ENCODE data around the gene SLC9B1.
"Not testable (repeated sequence)": the region's sequence is repeated elsewhere in the genome, so short reads cannot be mapped to it uniquely, and the experiment has no call there.

Gene SLC9B1

GRCh38 chr4:103011378-103012025 is 8.0 kb downstream of the SLC9B1 start:
- DNase-seq (ENCODE audit: low read depth): no peak

DNA sequence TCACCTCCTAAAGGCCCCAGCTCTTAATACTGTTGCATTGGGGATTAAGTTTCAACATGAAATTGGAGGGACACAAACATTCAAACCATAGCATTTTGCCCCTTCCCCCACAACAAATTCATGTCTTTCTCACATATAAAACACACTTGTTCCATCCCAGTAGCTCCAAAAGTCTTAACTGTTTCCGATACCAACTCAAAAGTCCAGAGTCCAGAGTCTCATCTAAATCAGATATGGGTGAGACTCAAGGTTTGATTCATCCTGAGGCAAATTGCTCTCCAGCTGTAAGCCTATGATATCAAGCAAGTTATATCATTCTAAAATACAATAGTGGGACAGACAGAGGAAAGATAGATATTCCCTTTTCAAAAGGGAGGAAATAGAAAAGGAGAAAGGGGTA is 8.7 kb downstream of the SLC9B1 start:
- DNase-seq (ENCODE audit: low read depth): no peak

DNA sequence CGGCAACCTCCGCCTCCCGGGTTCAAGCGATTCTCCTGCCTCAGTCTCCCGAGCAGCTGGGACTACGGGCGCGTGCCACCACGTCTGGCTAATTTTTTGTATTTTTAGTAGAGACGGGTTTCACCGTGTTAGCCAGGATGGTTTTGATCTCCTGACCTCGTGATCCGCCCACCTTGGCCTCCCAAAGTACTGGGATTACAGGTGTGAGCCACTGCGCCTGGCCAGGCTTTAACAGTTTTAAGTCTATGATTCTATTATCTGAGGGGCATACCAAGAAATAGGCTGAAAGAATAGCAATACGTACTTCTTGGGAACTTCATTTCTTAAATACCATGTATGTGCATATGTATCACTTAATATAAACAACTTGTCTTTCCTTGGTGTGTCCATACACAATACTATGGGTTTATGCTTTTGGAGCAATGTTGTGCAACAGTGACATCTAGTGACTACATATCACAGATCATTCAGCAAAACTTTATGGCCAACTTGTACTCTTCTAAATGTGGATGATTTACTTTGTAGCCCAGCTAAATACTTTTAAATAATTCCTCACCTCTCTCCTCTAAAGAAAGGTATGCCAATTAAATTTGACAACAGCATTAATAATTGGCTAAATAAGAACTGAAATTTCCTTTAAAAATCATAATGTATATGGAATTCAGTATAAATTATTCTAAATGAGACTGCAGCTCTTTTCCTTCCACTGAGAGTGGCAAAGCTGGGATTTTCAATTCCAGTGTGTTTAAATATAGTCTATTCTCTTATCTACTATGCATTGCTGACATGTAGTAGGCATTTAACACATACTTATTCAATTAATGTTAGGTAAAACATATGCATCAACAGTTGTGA is 10.4 kb downstream of the SLC9B1 start:
- no peak for DNase-seq (ENCODE audit: low read depth)

GRCh38 chr4:103002551-103002950 is 17.0 kb downstream of the SLC9B1 start:
- no peak for DNase-seq (ENCODE audit: low read depth)

DNA sequence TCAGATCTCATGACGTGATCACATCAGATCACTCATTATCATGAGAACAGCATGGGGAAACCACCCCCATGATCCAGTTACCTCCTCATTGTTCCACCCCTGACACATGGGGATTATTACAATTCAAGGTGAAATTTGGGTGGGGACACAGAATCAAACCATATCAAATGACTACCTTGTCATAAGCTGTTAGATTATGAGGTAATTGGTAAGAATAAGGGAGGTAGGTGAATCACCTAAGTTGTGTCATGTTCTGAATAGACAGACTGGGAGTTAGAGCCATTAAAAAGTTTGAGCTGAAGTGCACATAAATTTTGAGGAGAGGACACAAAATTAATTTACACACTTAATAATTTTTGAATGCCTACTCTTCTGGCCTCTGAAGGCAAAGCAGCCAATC is 24.7 kb downstream of the SLC9B1 start:
- no peak for DNase-seq (ENCODE audit: low read depth)

DNA sequence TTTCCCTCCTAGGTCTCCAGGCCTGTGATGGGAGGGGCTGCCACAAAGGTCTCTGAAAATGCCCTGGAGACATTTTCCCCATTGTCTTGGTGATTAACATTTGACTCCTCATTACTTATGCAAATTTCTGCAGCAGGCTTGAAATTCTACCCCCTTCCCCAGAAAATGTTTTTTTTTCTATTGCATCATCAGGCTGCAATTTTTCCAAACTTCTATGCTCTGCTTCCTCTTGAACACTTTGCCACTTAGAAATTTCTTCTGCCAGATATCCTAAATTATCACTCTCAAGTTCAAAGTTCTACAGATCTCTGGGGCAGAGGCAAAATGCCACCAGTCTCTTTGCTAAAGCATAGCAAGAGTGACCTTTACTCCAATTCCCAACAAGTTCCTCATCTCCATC is 25.5 kb downstream of the SLC9B1 start:
- not testable (repeated sequence) for DNase-seq (ENCODE audit: low read depth)

GRCh38 chr4:102988429-102989020 is 31.0 kb downstream of the SLC9B1 start:
- DNase-seq (ENCODE audit: low read depth): no peak

DNA sequence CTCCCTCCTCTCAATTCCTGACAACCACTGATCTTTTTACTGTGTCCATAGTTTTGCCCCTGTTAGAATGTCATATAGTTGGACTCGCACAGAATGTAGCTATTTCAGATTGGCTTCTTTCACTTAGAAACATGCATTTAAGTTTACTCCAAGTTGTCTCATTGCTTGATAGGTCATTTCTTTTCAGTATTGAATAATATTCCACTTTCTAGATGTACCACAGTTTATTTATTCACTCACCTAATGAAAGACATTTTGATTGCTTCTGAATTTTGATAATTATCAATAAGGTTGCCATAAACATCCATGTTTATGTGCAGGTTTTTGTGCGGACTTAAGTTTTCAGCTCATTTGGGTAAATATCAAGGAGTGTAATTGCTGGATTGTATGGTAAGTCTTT is 38.5 kb downstream of the SLC9B1 start:
- no peak for DNase-seq (ENCODE audit: low read depth)

DNA sequence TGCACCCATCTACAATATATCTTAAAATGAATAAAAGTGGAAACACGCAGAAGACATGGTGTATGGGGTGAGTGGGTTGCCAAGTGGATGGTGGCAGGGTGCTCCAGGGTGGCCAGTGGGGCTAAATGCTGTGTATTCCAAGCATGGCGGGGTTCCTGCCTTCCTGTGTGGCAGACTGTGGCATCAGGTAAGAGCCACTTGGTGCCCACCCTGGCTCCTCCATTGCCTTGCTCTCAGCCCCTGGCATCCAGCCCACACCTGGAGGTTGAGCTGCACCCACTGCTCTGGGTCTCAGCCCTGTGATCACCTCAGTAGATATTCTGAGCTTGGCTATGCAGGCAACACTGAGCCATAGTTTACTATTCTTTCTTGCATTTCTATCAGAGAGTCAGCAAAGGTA is 57.7 kb downstream of the SLC9B1 start:
- DNase-seq (ENCODE audit: low read depth): not testable (repeated sequence)

DNA sequence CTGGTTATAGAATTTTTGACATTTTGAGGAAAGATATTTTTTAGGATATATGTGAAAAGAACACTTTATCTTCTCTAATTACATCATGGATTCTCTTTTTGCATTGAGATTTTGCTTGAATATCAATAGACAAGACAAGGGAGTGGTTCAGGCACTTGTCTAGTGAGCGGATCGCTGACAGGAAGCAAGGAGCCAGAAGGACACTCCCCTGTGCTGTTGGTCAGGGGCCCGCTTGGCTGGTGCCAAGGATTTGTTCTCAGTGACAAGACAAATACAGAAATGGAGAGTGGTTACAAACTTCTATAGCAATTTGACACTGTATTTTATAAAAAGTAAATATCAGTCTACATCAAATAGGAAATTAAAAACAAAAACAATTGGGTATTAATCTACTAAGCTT is 60.0 kb downstream of the SLC9B1 start:
- no peak for DNase-seq (ENCODE audit: low read depth)

DNA sequence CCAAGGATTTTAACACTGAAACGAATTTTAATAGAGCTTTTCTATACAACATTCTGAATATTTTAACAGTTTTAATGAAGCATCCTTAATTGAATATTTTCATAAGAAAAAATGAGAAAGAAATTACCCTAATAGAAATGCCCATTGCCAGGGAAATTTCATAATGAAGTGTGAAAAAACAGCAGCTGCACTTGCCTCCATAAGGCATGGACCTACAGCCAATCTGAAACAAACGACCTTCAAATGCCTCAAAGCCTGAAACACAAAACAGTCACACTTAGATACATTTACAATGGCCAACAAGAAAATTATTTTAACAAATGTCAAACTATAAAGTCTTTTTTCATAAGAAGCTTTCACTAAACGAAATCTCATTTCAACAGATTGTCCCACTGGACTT is 74.4 kb downstream of the SLC9B1 start:
- no peak for DNase-seq (ENCODE audit: low read depth)

GRCh38 chr4:102938063-102938462 is 81.4 kb downstream of the SLC9B1 start:
- DNase-seq (ENCODE audit: low read depth): not testable (repeated sequence)

DNA sequence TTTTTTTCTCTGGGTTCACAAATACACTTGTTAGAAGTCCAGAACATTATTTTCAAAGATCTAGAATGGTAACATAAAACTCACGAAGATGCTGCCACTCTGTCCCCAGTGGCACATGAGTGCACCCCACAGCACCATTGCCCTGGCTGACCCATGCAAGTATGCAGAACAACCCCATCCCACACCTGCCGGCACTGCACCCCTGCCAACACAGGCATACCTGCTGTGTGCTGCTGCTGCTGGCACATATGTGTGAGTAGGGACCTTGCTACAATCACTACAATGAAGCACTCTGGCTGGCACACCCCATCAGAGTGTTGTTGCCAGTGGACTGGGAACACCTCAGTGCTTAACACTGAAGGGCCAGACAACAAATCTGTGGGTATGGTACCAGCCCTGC is 83.8 kb downstream of the SLC9B1 start:
- no peak for DNase-seq (ENCODE audit: low read depth)

- DNase-seq (ENCODE audit: low read depth): not testable (repeated sequence)
Measured at GRCh38 chr4:102919697-102920096, 99.8 kb downstream of the SLC9B1 start.

DNA sequence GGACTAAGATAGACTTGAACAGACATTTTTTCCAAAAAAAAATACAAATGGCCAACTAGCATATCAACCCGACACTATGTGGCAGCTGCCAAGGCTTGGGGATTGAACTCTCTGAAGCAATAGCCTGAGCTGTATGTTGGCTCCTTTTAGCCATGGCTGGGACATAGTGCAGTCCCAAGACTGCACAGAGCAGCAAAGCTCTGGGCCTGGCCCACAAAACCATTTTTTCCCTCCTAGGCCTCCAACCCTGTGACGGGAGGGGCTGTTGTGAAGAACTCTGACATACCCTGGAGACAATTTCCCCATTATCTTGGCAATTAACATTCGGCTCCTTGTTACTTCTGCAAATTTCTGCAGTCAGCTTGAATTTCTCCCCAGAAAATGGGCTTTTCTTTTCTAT is 100.6 kb downstream of the SLC9B1 start:
- no peak for DNase-seq (ENCODE audit: low read depth)

- DNase-seq (ENCODE audit: low read depth): no peak
Measured at GRCh38 chr4:102901804-102902203, 117.7 kb downstream of the SLC9B1 start.

GRCh38 chr4:102897610-102898009 is 121.9 kb downstream of the SLC9B1 start:
- DNase-seq (ENCODE audit: low read depth): not testable (repeated sequence)

- DNase-seq (ENCODE audit: low read depth): not testable (repeated sequence)
Measured at GRCh38 chr4:102896547-102896946, 123.0 kb downstream of the SLC9B1 start.

DNA sequence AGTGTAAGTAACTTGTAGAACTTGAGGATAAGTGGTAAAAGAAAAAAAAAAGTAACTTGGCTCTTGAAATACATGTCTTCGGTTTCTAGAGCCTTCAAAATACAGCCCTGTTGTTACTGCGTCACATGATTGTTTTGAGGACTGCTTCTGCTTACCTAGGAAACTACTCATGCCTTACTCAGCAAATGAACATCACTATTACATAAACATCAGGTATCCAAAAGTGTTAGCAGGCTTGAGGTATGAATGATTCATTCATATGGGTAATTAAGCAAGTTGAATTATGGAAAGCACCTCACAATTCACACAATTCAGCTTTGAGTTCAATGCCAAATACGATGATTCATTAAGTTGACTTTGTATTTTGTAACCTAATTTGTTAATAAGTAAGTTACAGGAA is 129.6 kb downstream of the SLC9B1 start:
- not testable (repeated sequence) for DNase-seq (ENCODE audit: low read depth)

DNA sequence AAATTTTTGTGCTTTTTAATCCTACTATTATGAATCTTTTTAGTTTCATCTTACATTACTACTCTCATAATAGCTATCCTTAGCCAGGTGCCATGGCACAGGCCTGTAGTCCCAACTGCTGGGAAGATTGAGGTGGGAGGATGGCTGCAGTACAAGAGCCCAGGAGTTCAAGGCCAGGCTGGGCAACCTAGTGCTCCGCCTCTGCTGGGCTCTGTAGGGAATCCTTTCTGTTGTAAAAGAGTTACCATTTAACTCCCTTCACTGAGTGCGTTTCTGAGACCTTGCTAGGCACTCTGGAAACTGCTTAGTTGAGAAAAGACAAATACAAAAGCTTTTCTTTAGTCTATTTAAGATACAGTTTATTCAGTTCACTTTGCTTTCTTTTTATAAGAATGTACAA is 130.9 kb downstream of the SLC9B1 start:
- not testable (repeated sequence) for DNase-seq (ENCODE audit: low read depth)

GRCh38 chr4:102883278-102883677 is 136.2 kb downstream of the SLC9B1 start:
- DNase-seq (ENCODE audit: low read depth): no peak

GRCh38 chr4:102881343-102881742 is 138.2 kb downstream of the SLC9B1 start:
- no peak for DNase-seq (ENCODE audit: low read depth)

DNA sequence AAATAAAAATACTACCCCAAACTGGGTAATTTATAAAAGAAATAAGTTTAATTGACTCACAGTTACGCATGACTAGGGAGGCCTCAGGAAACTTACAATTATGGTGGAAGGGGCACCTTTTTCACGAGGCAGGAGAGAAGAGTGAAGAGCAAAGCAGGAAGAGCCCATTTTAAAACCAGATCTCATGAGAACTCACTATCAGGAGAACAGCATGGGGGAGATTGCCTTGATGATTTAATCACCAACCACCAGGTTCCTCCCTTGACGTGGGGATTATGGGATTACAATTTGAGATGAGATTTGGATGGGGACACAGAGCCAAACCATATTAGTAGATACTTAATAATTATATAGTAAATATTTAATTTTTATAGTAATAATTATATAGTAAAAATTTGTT is 140.6 kb downstream of the SLC9B1 start:
- no peak for DNase-seq (ENCODE audit: low read depth)
